SJSA1 (cell line): ENCODE data around the gene UBR2. TPM values are rescaled to one million over a fixed set of nuclear protein-coding genes. Genes with fewer than 3 reads are reported as not detected.
"Not testable (repeated sequence)": the region's sequence is repeated elsewhere in the genome, so short reads cannot be mapped to it uniquely, and the experiment has no call there.

Source experiments
- DNase-seq, 2 experiments: peaks; one replicate each; pipeline ENCODE4 v3.0.0-alpha.2; 2015 to 2020; ENCODE audit warnings: low spot score in 2 of 2, low read depth in 1 of 2
- H3K27ac ChIP-seq: fragments of 250-450 bp; sonication (Bioruptor Pico); 2 replicates; pipeline ENCODE4 v1.5.1; 2020; ENCODE audit warnings: mild to moderate bottlenecking, moderate library complexity
- H3K27me3 ChIP-seq: fragments of 250-450 bp; sonication (Bioruptor Pico); replicated peaks from 2 replicates; pipeline ENCODE4 v1.5.1; 2020; ENCODE audit warnings: mild to moderate bottlenecking, moderate library complexity
- H3K36me3 ChIP-seq: fragments of 250-450 bp; sonication (Bioruptor Pico); 2 replicates; pipeline ENCODE4 v1.5.1; 2020; ENCODE audit warnings: mild to moderate bottlenecking
- H3K4me1 ChIP-seq: fragments of 250-450 bp; sonication (Bioruptor Pico); replicated peaks from 2 replicates; pipeline ENCODE4 v1.6.1; 2021; ENCODE audit warnings: mild to moderate bottlenecking
- H3K4me3 ChIP-seq: fragments of 250-450 bp; sonication (Bioruptor Pico); 2 replicates; pipeline ENCODE4 v1.5.1; 2020; ENCODE audit warnings: mild to moderate bottlenecking
- H3K9me3 ChIP-seq: fragments of 250-450 bp; sonication (Bioruptor Pico); replicated peaks from 2 replicates; pipeline ENCODE4 v1.5.1; 2020; ENCODE audit warnings: mild to moderate bottlenecking
- total RNA-seq: library from RNA; depleted of rRNA; stranded (reverse); fragments of >200 nt; shearing (Covaris generic); gene quantifications from 2 replicates; pipeline ENCODE4 v1.2.3, GENCODE V29; 2014

The UBR2 gene
- total RNA-seq, 1 experiment from 2014 or later, result 19.5 TPM

- peak overlapping the region; percentile 71 for H3K4me3 ChIP-seq
- H3K27me3 ChIP-seq, result no peaks in the 10 kb centered on the region
- peaks cover 13% of the 10 kb centered on the region; the same call in 1 of the 2 replicates for H3K36me3 ChIP-seq
- no peaks in the 10 kb centered on the region for H3K9me3 ChIP-seq
- H3K4me1 ChIP-seq, result peaks cover 20% of the 10 kb centered on the region
- peak in 1 of 2 experiments; percentile 23 for DNase-seq
- H3K27ac ChIP-seq, result peak overlapping the region; percentile 8; the same call in 1 of the 2 replicates
Observed at GRCh38 chr6:42565823-42566613, 2.2 kb downstream of the UBR2 start.

- H3K4me1 ChIP-seq, result peaks cover 20% of the 10 kb centered on the region
- no peaks in the 10 kb centered on the region for H3K9me3 ChIP-seq
- H3K27ac ChIP-seq, result no peak overlapping the region
- H3K4me3 ChIP-seq, result no peak overlapping the region
- H3K27me3 ChIP-seq, result no peaks in the 10 kb centered on the region
- no peak for DNase-seq
- peaks cover 13% of the 10 kb centered on the region; the same call in 1 of the 2 replicates for H3K36me3 ChIP-seq
Observed at GRCh38 chr6:42566614-42567208, 2.9 kb downstream of the UBR2 start.

- H3K9me3 ChIP-seq, H3K27me3 ChIP-seq, DNase-seq, H3K27ac ChIP-seq, H3K4me3 ChIP-seq: not testable (repeated sequence)
- Histone ChIP-seq H3K36me3 (peaks cover 13% of the 10 kb centered on the region; the same call in 1 of the 2 replicates), H3K4me1 (peaks cover 20% of the 10 kb centered on the region)
Observed at GRCh38 chr6:42567237-42567636, 3.4 kb downstream of the UBR2 start.

GRCh38 chr6:42569102-42570028, 5.5 kb downstream of the UBR2 start:
- no peaks in the 10 kb centered on the region for H3K9me3 ChIP-seq
- peak in 1 of 2 experiments; percentile 83 for DNase-seq
- H3K36me3 ChIP-seq, result peaks cover 13% of the 10 kb centered on the region
- no peaks in the 10 kb centered on the region for H3K27me3 ChIP-seq
- no peak overlapping the region for H3K4me3 ChIP-seq
- H3K4me1 ChIP-seq, result peaks cover 20% of the 10 kb centered on the region
- peak overlapping the region; percentile 74 for H3K27ac ChIP-seq

GRCh38 chr6:42571611-42572342, 7.9 kb downstream of the UBR2 start:
- H3K36me3 ChIP-seq, result peaks cover 32% of the 10 kb centered on the region
- H3K4me1 ChIP-seq, result peaks cover 17% of the 10 kb centered on the region
- no peaks in the 10 kb centered on the region for H3K27me3 ChIP-seq
- H3K9me3 ChIP-seq, result no peaks in the 10 kb centered on the region
- DNase-seq, result peak in 1 of 2 experiments; percentile 25
- no peak overlapping the region for H3K27ac ChIP-seq
- no peak overlapping the region for H3K4me3 ChIP-seq

GRCh38 chr6:42572523-42572922, 8.7 kb downstream of the UBR2 start:
- no peaks in the 10 kb centered on the region for H3K27me3 ChIP-seq
- H3K27ac ChIP-seq, result no peak overlapping the region
- H3K4me1 ChIP-seq, result peaks cover 17% of the 10 kb centered on the region
- no peaks in the 10 kb centered on the region for H3K9me3 ChIP-seq
- DNase-seq, result no peak
- H3K4me3 ChIP-seq, result no peak overlapping the region
- peaks cover 34% of the 10 kb centered on the region for H3K36me3 ChIP-seq

- not testable (repeated sequence) for H3K9me3 ChIP-seq, DNase-seq, H3K4me3 ChIP-seq, H3K4me1 ChIP-seq, H3K27ac ChIP-seq, H3K27me3 ChIP-seq
- peaks cover 34% of the 10 kb centered on the region for H3K36me3 ChIP-seq
Observed at GRCh38 chr6:42576538-42576937, 12.7 kb downstream of the UBR2 start.

- Histone ChIP-seq H3K27ac (no peak overlapping the region), H3K9me3 (no peaks in the 10 kb centered on the region), H3K4me1 (no peaks in the 10 kb centered on the region), H3K36me3 (peaks cover 18% of the 10 kb centered on the region; the same call in 1 of the 2 replicates), H3K27me3 (no peaks in the 10 kb centered on the region), H3K4me3 (no peak overlapping the region)
- DNase-seq, result no peak
Observed at GRCh38 chr6:42598300-42598699, 34.5 kb downstream of the UBR2 start.

- no peak for DNase-seq
- H3K36me3 ChIP-seq, result peaks cover 13% of the 10 kb centered on the region; the same call in 1 of the 2 replicates
- H3K9me3 ChIP-seq, result no peaks in the 10 kb centered on the region
- no peak overlapping the region for H3K27ac ChIP-seq
- H3K27me3 ChIP-seq, result no peaks in the 10 kb centered on the region
- H3K4me3 ChIP-seq, result no peak overlapping the region
- no peaks in the 10 kb centered on the region for H3K4me1 ChIP-seq
Observed at GRCh38 chr6:42599558-42599957, 35.7 kb downstream of the UBR2 start.

- Histone ChIP-seq H3K9me3 (no peaks in the 10 kb centered on the region), H3K36me3 (peaks cover 3% of the 10 kb centered on the region; the same call in 1 of the 2 replicates), H3K4me3 (no peak overlapping the region), H3K27ac (no peak overlapping the region), H3K4me1 (no peaks in the 10 kb centered on the region), H3K27me3 (no peaks in the 10 kb centered on the region)
- DNase-seq, result no peak
Observed at GRCh38 chr6:42604150-42604549, 40.3 kb downstream of the UBR2 start.

GRCh38 chr6:42604699-42605098, 40.9 kb downstream of the UBR2 start:
- H3K36me3 ChIP-seq, H3K4me1 ChIP-seq, H3K9me3 ChIP-seq, H3K4me3 ChIP-seq, H3K27me3 ChIP-seq, DNase-seq, H3K27ac ChIP-seq: not testable (repeated sequence)

GRCh38 chr6:42610416-42610815, 46.6 kb downstream of the UBR2 start:
- Histone ChIP-seq H3K36me3 (peaks cover 12% of the 10 kb centered on the region), H3K9me3 (no peaks in the 10 kb centered on the region), H3K27ac (no peak overlapping the region), H3K4me3 (no peak overlapping the region), H3K4me1 (no peaks in the 10 kb centered on the region), H3K27me3 (no peaks in the 10 kb centered on the region)
- DNase-seq, result no peak

- Histone ChIP-seq H3K36me3 (peaks cover 17% of the 10 kb centered on the region), H3K4me1 (no peaks in the 10 kb centered on the region), H3K27ac (no peak overlapping the region), H3K27me3 (no peaks in the 10 kb centered on the region), H3K4me3 (no peak overlapping the region), H3K9me3 (no peaks in the 10 kb centered on the region)
- DNase-seq, result no peak
Observed at GRCh38 chr6:42615518-42615917, 51.7 kb downstream of the UBR2 start.
